ENCODE data around the gene CBLN3.

The CBLN3 gene

DNA sequence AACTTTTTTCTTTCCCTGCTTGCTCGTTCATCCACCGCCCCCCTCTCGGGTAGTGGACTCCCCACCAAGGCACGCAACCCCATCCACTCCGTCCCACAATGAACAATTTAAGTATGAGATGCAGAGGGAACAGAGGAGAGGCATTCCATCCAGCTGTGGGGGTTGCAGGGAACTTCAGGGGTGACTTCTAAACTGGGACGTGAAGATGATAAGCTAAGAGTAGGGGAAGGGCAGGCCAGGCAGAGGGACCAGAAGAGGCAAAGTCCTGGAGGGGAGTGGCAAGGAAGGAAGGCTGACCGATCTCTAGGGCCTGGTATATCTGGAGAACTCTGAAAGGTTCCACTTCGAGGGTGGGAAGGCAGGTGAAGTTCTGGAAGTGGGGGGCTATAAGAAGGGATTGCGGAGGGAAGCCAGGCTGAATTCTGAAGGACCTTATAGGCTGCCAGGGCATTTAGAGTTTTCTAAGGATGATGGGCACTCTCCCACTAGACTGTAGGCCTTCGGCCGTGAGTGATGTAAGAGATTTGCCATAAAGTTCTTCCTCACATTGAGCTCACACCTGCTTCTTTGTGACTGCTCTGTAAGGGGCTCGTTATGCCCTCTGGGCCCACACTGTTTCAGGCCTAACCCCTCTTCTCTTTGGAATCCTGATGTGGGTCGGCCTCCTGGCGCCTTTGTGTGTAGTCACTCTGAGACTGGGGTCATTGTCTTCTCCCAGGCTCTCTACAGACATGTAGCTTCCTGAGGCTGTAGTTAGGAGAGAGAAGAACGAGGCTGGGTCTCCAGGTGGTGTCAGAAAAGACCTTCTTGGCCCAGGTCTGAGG, 49.3 kb downstream of the CBLN3 start:
- no peak for DNase-seq (ENCODE audit: low spot score)

DNA sequence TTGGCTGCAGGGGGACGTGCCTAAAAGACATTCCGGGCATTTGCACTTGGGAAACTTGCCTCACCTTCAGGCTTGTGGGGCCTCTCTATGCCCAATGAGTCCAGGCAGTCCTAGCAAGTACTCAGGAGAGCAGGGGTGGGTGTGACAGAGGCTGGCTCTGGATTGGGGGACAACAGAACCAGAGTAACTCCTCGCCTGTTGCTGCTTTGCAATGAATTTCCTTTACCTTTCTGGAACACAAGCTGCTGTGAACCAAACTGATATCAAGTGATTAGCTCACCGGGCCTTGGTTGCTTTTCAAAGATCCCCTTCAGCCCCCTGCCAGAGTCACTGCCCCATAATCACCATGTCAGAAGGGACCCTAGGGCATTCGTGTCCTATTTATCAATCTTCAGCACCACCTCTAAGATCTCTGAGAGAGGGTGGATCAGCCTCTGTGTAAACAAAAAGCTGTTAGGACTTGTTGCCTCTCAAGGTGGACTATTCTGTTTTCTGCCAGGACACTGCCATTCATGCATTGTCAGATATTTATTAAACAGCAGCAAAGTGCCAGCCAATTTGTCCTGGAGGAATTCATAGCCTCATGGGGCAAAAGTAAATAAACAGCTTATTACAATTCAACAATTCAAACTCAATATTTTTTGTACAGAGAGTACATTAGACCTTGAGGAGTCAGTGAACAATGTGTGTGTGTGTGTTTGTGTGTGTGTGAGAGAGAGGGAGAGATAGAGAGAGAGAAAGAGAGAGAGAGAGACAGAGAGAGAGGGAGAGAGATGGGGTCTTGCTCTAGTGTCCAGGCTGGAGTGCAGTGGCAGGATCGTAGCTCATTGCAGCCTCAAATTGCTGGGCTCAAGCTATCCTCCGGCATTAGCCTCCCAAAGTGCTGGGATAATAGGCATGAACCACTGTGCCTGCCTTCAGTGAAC, 50.2 kb downstream of the CBLN3 start:
- no peak for DNase-seq (ENCODE audit: low spot score)

DNA sequence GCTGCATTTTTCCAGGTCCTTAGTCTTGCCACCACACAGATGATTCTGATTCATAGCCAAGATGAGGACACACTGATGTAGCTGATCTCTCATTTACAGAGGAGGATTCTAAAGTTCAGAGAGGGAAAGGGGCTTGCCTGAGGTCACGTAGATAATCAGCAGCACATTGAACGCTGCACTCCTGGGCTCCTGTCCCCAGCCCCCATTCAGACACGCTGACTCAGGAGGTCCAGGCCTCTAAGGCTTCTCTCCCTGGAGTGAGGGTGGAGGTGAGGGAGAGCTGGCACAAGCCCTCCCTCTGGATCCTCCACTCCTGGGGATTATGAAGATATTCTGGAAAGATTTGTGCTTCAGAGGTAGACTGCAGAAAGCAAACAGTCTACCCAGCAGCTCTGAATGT, 51.1 kb downstream of the CBLN3 start:
- DNase-seq (ENCODE audit: low spot score) = no peak

DNA sequence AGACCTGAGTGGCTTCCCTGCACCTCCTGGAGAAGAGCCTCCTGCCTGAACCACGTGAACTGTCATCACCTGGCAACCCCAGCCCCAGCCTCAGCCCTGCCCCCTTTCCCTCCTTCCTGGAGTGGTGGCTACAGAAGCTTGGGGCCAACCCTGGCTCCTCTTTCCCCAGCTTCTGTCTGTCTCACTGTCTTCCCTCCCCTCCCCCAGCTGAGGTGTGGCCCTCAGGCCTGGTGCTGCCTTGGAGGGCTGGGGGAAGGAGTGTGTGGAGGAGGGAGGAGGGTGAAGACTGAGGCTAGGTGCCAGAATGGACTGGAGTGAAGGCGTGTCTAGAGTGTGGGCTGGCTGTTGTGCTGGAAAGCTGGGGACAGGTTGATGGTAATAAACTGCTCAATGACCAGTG, 51.8 kb downstream of the CBLN3 start:
- no peak for DNase-seq (ENCODE audit: low spot score)

DNA sequence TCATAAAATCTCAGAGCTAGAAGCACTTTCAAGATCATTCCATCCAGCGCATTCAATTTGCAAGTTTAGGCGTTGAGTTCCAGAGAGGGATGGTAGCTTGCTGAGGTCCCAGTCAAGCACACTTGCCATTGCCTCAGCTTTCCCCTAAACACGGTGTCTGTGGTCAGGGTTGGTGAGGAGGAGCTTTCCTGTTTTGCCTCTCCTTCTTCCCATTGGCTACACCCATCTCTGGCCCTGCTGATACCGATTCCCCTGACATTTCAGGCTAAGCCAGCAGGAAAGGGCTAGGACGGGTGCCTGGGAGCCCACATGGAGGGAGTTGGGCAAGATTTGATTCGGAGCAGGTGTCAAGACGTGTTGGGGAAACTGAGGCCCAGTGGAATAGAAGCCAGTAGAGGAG, 52.3 kb downstream of the CBLN3 start:
- no peak for DNase-seq (ENCODE audit: low spot score)
